ENCODE measurements around the gene PPP5C. TPM values are rescaled to one million over a fixed set of nuclear protein-coding genes. Genes with fewer than 3 reads are reported as not detected.
"Not testable (repeated sequence)": the region's sequence is repeated elsewhere in the genome, so short reads cannot be mapped to it uniquely, and the experiment has no call there.

PPP5C gene
- polyA plus RNA-seq, 3 donors: 9.9 to 76.3 (median 12.6) TPM

- Histone ChIP-seq H3K4me2 (replicated peaks; ENCODE audit: extremely low read depth, low read length, poor library complexity, severe bottlenecking) (no peak overlapping the region), H3K9me3 (replicated peaks in 1 of 2; ENCODE audit: control insufficient read depth in 1 of 2, insufficient read depth in 1 of 2, low read length in 2 of 2) (peaks cover 0 to 3% of the 10 kb centered on the region in 2 donors), H3K27me3 (ENCODE audit: control insufficient read depth in 2 of 2, insufficient read depth in 2 of 2, low read length in 2 of 2) (no peaks in the 10 kb centered on the region), H3K4me3 (replicated peaks in 1 of 3; ENCODE audit: low read depth in 2 of 3, low read length in 3 of 3) (no peak overlapping the region), H3K79me2 (ENCODE audit: insufficient read depth, low read length) (no peaks in the 10 kb centered on the region), H3K4me1 (ENCODE audit: control insufficient read depth in 1 of 2, insufficient read depth in 2 of 2, low read length in 2 of 2) (no peaks in the 10 kb centered on the region), H3K36me3 (replicated peaks in 1 of 2; ENCODE audit: control insufficient read depth in 1 of 2, insufficient read depth in 2 of 2, low read length in 2 of 2) (no peaks in the 10 kb centered on the region), H4K20me1 (ENCODE audit: insufficient read depth, low read length) (no peaks in the 10 kb centered on the region), H3K9ac (ENCODE audit: insufficient read depth, low read length, poor library complexity, severe bottlenecking) (no peak overlapping the region), H2AFZ (ENCODE audit: insufficient read depth, low read depth, low read length, poor library complexity, severe bottlenecking) (no peak overlapping the region), H3K27ac (ENCODE audit: low read depth in 1 of 2, low read length in 2 of 2) (no peak overlapping the region)
- H3K4me1 Mint-ChIP-seq: peaks cover 3% of the 10 kb centered on the region
- 100% methylated on average over 2 of the region's 5 CpGs for WGBS (ENCODE audit: insufficient coverage)
- no peak for TF ChIP-seq CTCF (IDR thresholded peaks at IDR 0.05)
- peaks cover 2 to 8% (median 6%) of the 10 kb centered on the region in 7 donors for H3K9me3 Mint-ChIP-seq
- H3K4me3 Mint-ChIP-seq: no peak overlapping the region
- H3K36me3 Mint-ChIP-seq: no peaks in the 10 kb centered on the region
- intact Hi-C loops (cut with micrococcal nuclease): no loop called here
- no peak overlapping the region for H3K27ac Mint-ChIP-seq
- no peak for DNase-seq
- peaks cover 0 to 10% (median 2%) of the 10 kb centered on the region in 3 donors for H3K27me3 Mint-ChIP-seq (ENCODE audit: low read depth in 3 of 3)
Observed at GRCh38 chr19:46320559-46320958, 26.3 kb upstream of the PPP5C start.

DNA sequence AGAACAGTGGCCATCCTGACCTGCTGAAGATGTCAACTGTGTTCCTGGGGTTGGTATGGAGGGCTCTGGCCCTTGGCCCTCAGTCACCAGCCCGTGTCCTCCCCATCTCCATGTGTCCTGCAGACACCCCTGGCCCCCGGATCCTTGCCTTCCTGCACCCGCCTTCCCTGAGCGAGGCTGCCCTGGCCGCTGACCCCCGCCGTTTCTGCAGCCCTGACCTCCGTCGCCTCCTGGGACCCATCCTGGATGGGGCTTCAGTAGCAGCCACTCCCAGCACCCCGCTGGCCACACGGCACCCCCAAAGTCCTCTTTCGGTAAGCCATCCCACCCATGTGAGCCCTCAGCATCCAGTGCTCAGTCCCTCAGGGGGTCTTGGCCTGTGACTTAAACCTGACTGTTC is 25.2 kb upstream of the PPP5C start:
- Histone ChIP-seq H4K20me1 (ENCODE audit: insufficient read depth, low read length) (no peaks in the 10 kb centered on the region), H3K4me1 (ENCODE audit: control insufficient read depth in 1 of 2, insufficient read depth in 2 of 2, low read length in 2 of 2) (no peaks in the 10 kb centered on the region), H3K27ac (ENCODE audit: low read depth in 1 of 2, low read length in 2 of 2) (no peak overlapping the region), H3K79me2 (ENCODE audit: insufficient read depth, low read length) (no peaks in the 10 kb centered on the region), H3K9me3 (replicated peaks in 1 of 2; ENCODE audit: control insufficient read depth in 1 of 2, insufficient read depth in 1 of 2, low read length in 2 of 2) (peaks cover 9 to 11% of the 10 kb centered on the region in 2 donors), H3K4me2 (replicated peaks; ENCODE audit: extremely low read depth, low read length, poor library complexity, severe bottlenecking) (no peak overlapping the region), H3K27me3 (ENCODE audit: control insufficient read depth in 2 of 2, insufficient read depth in 2 of 2, low read length in 2 of 2) (no peaks in the 10 kb centered on the region), H3K36me3 (replicated peaks in 1 of 2; ENCODE audit: control insufficient read depth in 1 of 2, insufficient read depth in 2 of 2, low read length in 2 of 2) (no peaks in the 10 kb centered on the region), H3K9ac (ENCODE audit: insufficient read depth, low read length, poor library complexity, severe bottlenecking) (no peak overlapping the region), H3K4me3 (replicated peaks in 1 of 3; ENCODE audit: low read depth in 2 of 3, low read length in 3 of 3) (no peak overlapping the region), H2AFZ (ENCODE audit: insufficient read depth, low read depth, low read length, poor library complexity, severe bottlenecking) (no peak overlapping the region)
- H3K36me3 Mint-ChIP-seq: no peaks in the 10 kb centered on the region
- WGBS (ENCODE audit: insufficient coverage): 98% methylated on average over 11 of the region's 12 CpGs
- H3K27ac Mint-ChIP-seq: no peak overlapping the region
- DNase-seq: no peak
- H3K4me3 Mint-ChIP-seq: no peak overlapping the region
- peaks cover 0 to 9% (median 0%) of the 10 kb centered on the region in 3 donors for H3K27me3 Mint-ChIP-seq (ENCODE audit: low read depth in 3 of 3)
- intact Hi-C loops (cut with micrococcal nuclease): no loop called here
- no peak for TF ChIP-seq CTCF (IDR thresholded peaks at IDR 0.05)
- H3K4me1 Mint-ChIP-seq: peaks cover 3% of the 10 kb centered on the region
- peaks cover 9 to 17% (median 15%) of the 10 kb centered on the region in 7 donors for H3K9me3 Mint-ChIP-seq

GRCh38 chr19:46323227-46323626 is 23.7 kb upstream of the PPP5C start:
- DNase-seq; H3K9ac ChIP-seq (ENCODE audit: insufficient read depth, low read length, poor library complexity, severe bottlenecking); H4K20me1 ChIP-seq (ENCODE audit: insufficient read depth, low read length); H3K36me3 Mint-ChIP-seq; H3K27me3 Mint-ChIP-seq (ENCODE audit: low read depth in 3 of 3); H3K79me2 ChIP-seq (ENCODE audit: insufficient read depth, low read length); H3K36me3 ChIP-seq (replicated peaks in 1 of 2; ENCODE audit: control insufficient read depth in 1 of 2, insufficient read depth in 2 of 2, low read length in 2 of 2); H3K27ac Mint-ChIP-seq; H3K27ac ChIP-seq (ENCODE audit: low read depth in 1 of 2, low read length in 2 of 2); H3K4me2 ChIP-seq (replicated peaks; ENCODE audit: extremely low read depth, low read length, poor library complexity, severe bottlenecking); H2AFZ ChIP-seq (ENCODE audit: insufficient read depth, low read depth, low read length, poor library complexity, severe bottlenecking); H3K4me3 Mint-ChIP-seq; intact Hi-C loops (cut with micrococcal nuclease); H3K4me3 ChIP-seq (replicated peaks in 1 of 3; ENCODE audit: low read depth in 2 of 3, low read length in 3 of 3); H3K4me1 Mint-ChIP-seq; H3K4me1 ChIP-seq (ENCODE audit: control insufficient read depth in 1 of 2, insufficient read depth in 2 of 2, low read length in 2 of 2); H3K27me3 ChIP-seq (ENCODE audit: control insufficient read depth in 2 of 2, insufficient read depth in 2 of 2, low read length in 2 of 2): not testable (repeated sequence)
- 100% methylated on average over 2 of the region's 9 CpGs for WGBS (ENCODE audit: insufficient coverage)
- peaks cover 22 to 24% of the 10 kb centered on the region in 2 donors for H3K9me3 ChIP-seq (replicated peaks in 1 of 2; ENCODE audit: control insufficient read depth in 1 of 2, insufficient read depth in 1 of 2, low read length in 2 of 2)
- H3K9me3 Mint-ChIP-seq: peaks cover 20 to 31% (median 26%) of the 10 kb centered on the region in 7 donors
